CD4-positive, alpha-beta memory T cell (primary cell): ENCODE data around the gene PIP5K1C. TPM values are rescaled to one million over a fixed set of nuclear protein-coding genes. Genes with fewer than 3 reads are reported as not detected.
A peak's percentile ranks its signal among the peaks of the same experiment; 100 is the strongest.

Experiments used
- CTCF ChIA-PET: fragments of 350-600 bp; sonication (Branson Sonifier 250); formaldehyde crosslinking; loops from one replicate; lab custom pipeline; 2021; ENCODE audit warnings: inconsistent platforms; ENCODE audit not compliant: partially characterized antibody; lab: Charles Lee
- POLR2A ChIA-PET: fragments of 350-600 bp; sonication (Branson Sonifier 250); formaldehyde crosslinking; loops from one replicate; lab custom pipeline; 2021; ENCODE audit not compliant: partially characterized antibody; lab: Charles Lee
- DNase-seq, 5 donors: peaks; one replicate each; pipeline versions ENCODE4 v3.0.0 to v3.0.0-alpha.2; 2020 to 2022; ENCODE audit warnings: mixed read lengths in 1 of 5
- H3K27ac ChIP-seq: one replicate; pipeline ENCODE4 v1.7.0; 2013; ENCODE audit warnings: low read depth, low read length
- H3K27me3 ChIP-seq: 2 replicates; pipeline ENCODE4 v1.7.0; 2013; ENCODE audit warnings: mild to moderate bottlenecking, low read length, moderate library complexity; ENCODE audit not compliant: insufficient read depth
- H3K36me3 ChIP-seq: 2 replicates; pipeline ENCODE4 v1.7.0; 2013; ENCODE audit warnings: mild to moderate bottlenecking, low read length, moderate library complexity; ENCODE audit not compliant: insufficient read depth
- H3K4me1 ChIP-seq: 2 replicates; pipeline ENCODE4 v1.7.0; 2013; ENCODE audit warnings: mild to moderate bottlenecking, low read length, moderate library complexity; ENCODE audit not compliant: insufficient read depth
- H3K4me3 ChIP-seq, 2 donors: one replicate each; pipeline ENCODE4 v1.7.0; 2013; ENCODE audit warnings: low read length in 2 of 2, mild to moderate bottlenecking in 1 of 2
- H3K9me3 ChIP-seq, 2 donors: one replicate each; pipeline ENCODE4 v1.7.0; 2013; ENCODE audit warnings: low read length in 2 of 2, control low read depth in 1 of 2; ENCODE audit not compliant: control insufficient read depth in 1 of 2
- H3K27ac Mint-ChIP-seq, 7 donors: one replicate each; pipeline ENCODE4 v1.8.0; 2020 to 2021; ENCODE audit warnings: mixed read lengths in 7 of 7, mild to moderate bottlenecking in 6 of 7, inconsistent platforms in 3 of 7, moderate library complexity in 3 of 7
- H3K27me3 Mint-ChIP-seq, 2 donors: one replicate each; pipeline ENCODE4 v1.8.0; 2020 to 2021; ENCODE audit warnings: mixed read lengths in 2 of 2
- H3K36me3 Mint-ChIP-seq, 2 donors: one replicate each; pipeline ENCODE4 v1.8.0; 2020 to 2021; ENCODE audit warnings: mixed read lengths in 2 of 2, inconsistent platforms in 1 of 2, mild to moderate bottlenecking in 1 of 2
- H3K4me1 Mint-ChIP-seq, 4 donors: one replicate each; pipeline ENCODE4 v1.8.0; 2020 to 2021; ENCODE audit warnings: mixed read lengths in 4 of 4, mild to moderate bottlenecking in 1 of 4
- H3K4me3 Mint-ChIP-seq, 8 donors: one replicate each; pipeline ENCODE4 v1.8.0; 2020 to 2021; ENCODE audit warnings: mixed read lengths in 8 of 8, mild to moderate bottlenecking in 7 of 8, moderate library complexity in 6 of 8, inconsistent platforms in 3 of 8
- H3K9me3 Mint-ChIP-seq, 8 donors: one replicate each; pipeline ENCODE4 v1.8.0; 2020 to 2021; ENCODE audit warnings: mixed read lengths in 8 of 8, mild to moderate bottlenecking in 5 of 8, inconsistent platforms in 3 of 8, moderate library complexity in 1 of 8
- intact Hi-C: fragments of 100-400 bp; cut with micrococcal nuclease; formaldehyde crosslinking; loops from one replicate; pipeline ENCODE4 v1.15.1; 2023
- polyA plus RNA-seq, 2 donors: library from polyadenylated mRNA; unstranded; fragments of 300-500 nt; fragmentation: Illumina TruSeq; gene quantifications; one replicate each; pipeline ENCODE4 v1.2.3, GENCODE V29; 2021
- total RNA-seq, 2 experiments: library from RNA; stranded (reverse); gene quantifications; one replicate each; pipeline ENCODE4 v1.2.3, GENCODE V29; 2021

Gene PIP5K1C
- total and polyA plus RNA-seq, 4 experiments from 2014 or later = 1.7 to 29.7 (median 23.7) TPM

- no peak for DNase-seq
- no peaks in the 10 kb centered on the region for H3K27me3 Mint-ChIP-seq
- Histone ChIP-seq H3K36me3 (no peaks in the 10 kb centered on the region), H3K4me1 (no peaks in the 10 kb centered on the region), H3K4me3 (no peak overlapping the region), H3K27me3 (no peaks in the 10 kb centered on the region), H3K9me3 (no peaks in the 10 kb centered on the region), H3K27ac (no peak overlapping the region)
- H3K36me3 Mint-ChIP-seq = peaks cover 10 to 11% of the 10 kb centered on the region in 2 donors
- ChIA-PET POLR2A (no interaction called here), CTCF (no interaction called here)
- H3K4me1 Mint-ChIP-seq = peaks cover 1 to 10% (median 5%) of the 10 kb centered on the region in 4 donors
- H3K27ac Mint-ChIP-seq = no peak overlapping the region
- intact Hi-C loops = no loop called here
- peaks cover 0 to 2% (median 0%) of the 10 kb centered on the region in 8 donors for H3K9me3 Mint-ChIP-seq
- no peak overlapping the region for H3K4me3 Mint-ChIP-seq
Measured at GRCh38 chr19:3612901-3613741, 87.1 kb downstream of the PIP5K1C start.

- POLR2A ChIA-PET = no interaction called here
- H3K36me3 Mint-ChIP-seq = peaks cover 10 to 11% of the 10 kb centered on the region in 2 donors
- DNase-seq = no peak
- H3K27ac Mint-ChIP-seq = no peak overlapping the region
- Histone ChIP-seq H3K9me3 (no peaks in the 10 kb centered on the region), H3K36me3 (no peaks in the 10 kb centered on the region), H3K4me1 (no peaks in the 10 kb centered on the region), H3K4me3 (no peak overlapping the region), H3K27me3 (no peaks in the 10 kb centered on the region), H3K27ac (no peak overlapping the region)
- peaks cover 2 to 15% (median 4%) of the 10 kb centered on the region in 4 donors for H3K4me1 Mint-ChIP-seq
- intact Hi-C loops = no loop called here
- no peak overlapping the region for H3K4me3 Mint-ChIP-seq
- H3K27me3 Mint-ChIP-seq = peaks cover 0 to 3% of the 10 kb centered on the region in 2 donors
- CTCF ChIA-PET = no interaction called here
- peaks cover 0 to 2% (median 0%) of the 10 kb centered on the region in 8 donors for H3K9me3 Mint-ChIP-seq
Measured at GRCh38 chr19:3612330-3612729, 87.9 kb downstream of the PIP5K1C start.

GRCh38 chr19:3611841-3612240 lies 88.4 kb downstream of the PIP5K1C start:
- no peaks in the 10 kb centered on the region for H3K4me1 ChIP-seq
- H3K27ac Mint-ChIP-seq = no peak overlapping the region
- H3K4me3 Mint-ChIP-seq = peak overlapping the region in 1 of 8 donors; percentile 15
- peaks cover 0 to 15% (median 4%) of the 10 kb centered on the region in 4 donors for H3K4me1 Mint-ChIP-seq
- ChIA-PET CTCF (no interaction called here), POLR2A (no interaction called here)
- H3K27ac ChIP-seq = no peak overlapping the region
- peaks cover 0 to 3% of the 10 kb centered on the region in 2 donors for H3K27me3 Mint-ChIP-seq
- peaks cover 10 to 11% of the 10 kb centered on the region in 2 donors for H3K36me3 Mint-ChIP-seq
- no peak for DNase-seq
- H3K9me3 Mint-ChIP-seq = no peaks in the 10 kb centered on the region
- H3K4me3 ChIP-seq = no peak overlapping the region
- H3K27me3 ChIP-seq = no peaks in the 10 kb centered on the region
- intact Hi-C loops = no loop called here
- no peaks in the 10 kb centered on the region for H3K36me3 ChIP-seq
- no peaks in the 10 kb centered on the region for H3K9me3 ChIP-seq

- CTCF ChIA-PET = no interaction called here
- intact Hi-C loops = no loop called here
- H3K4me1 Mint-ChIP-seq = peaks cover 0 to 15% (median 4%) of the 10 kb centered on the region in 4 donors
- H3K9me3 Mint-ChIP-seq = no peaks in the 10 kb centered on the region
- H3K4me3 Mint-ChIP-seq = no peak overlapping the region
- Histone ChIP-seq H3K27me3 (no peaks in the 10 kb centered on the region), H3K4me3 (no peak overlapping the region), H3K9me3 (no peaks in the 10 kb centered on the region), H3K36me3 (no peaks in the 10 kb centered on the region), H3K27ac (no peak overlapping the region), H3K4me1 (peaks cover 7% of the 10 kb centered on the region)
- H3K27me3 Mint-ChIP-seq = peaks cover 0 to 3% of the 10 kb centered on the region in 2 donors
- POLR2A ChIA-PET = no interaction called here
- peak overlapping the region in 1 of 7 donors; percentile 68 for H3K27ac Mint-ChIP-seq
- H3K36me3 Mint-ChIP-seq = peaks cover 10 to 11% of the 10 kb centered on the region in 2 donors
- DNase-seq = no peak
Measured at GRCh38 chr19:3610745-3611717, 89.2 kb downstream of the PIP5K1C start.

GRCh38 chr19:3609779-3610719 lies 90.2 kb downstream of the PIP5K1C start:
- CTCF ChIA-PET = interaction anchor here (1.4 kb wide), 1 partner anchor 9 kb away, joined by 3 read pairs; no protein-coding TSS in a partner anchor
- no peak for DNase-seq
- intact Hi-C loops = no loop called here

GRCh38 chr19:3608750-3609322 lies 91.4 kb downstream of the PIP5K1C start:
- Mint-ChIP-seq H3K36me3 (peaks cover 8 to 10% of the 10 kb centered on the region in 2 donors), H3K9me3 (no peaks in the 10 kb centered on the region), H3K27me3 (peaks cover 0 to 3% of the 10 kb centered on the region in 2 donors), H3K4me3 (no peak overlapping the region), H3K4me1 (peaks cover 0 to 15% (median 4%) of the 10 kb centered on the region in 4 donors), H3K27ac (no peak overlapping the region)
- POLR2A ChIA-PET = interaction anchor here (0.9 to 1.0 kb wide), 2 partner anchors 52 to 63 kb away, joined by 3 to 4 read pairs; no protein-coding TSS in a partner anchor
- CTCF ChIA-PET = interaction anchor here (1.2 to 1.5 kb wide), 3 partner anchors 10 to 23 kb away, joined by 3 to 4 read pairs (median 3); no protein-coding TSS in a partner anchor
- Histone ChIP-seq H3K27ac (no peak overlapping the region), H3K9me3 (no peaks in the 10 kb centered on the region), H3K4me3 (no peak overlapping the region), H3K4me1 (peaks cover 26% of the 10 kb centered on the region), H3K27me3 (no peaks in the 10 kb centered on the region), H3K36me3 (no peaks in the 10 kb centered on the region)
- DNase-seq = no peak
- intact Hi-C loops = no loop called here

More at GRCh38 chr19:3609779-3610719, 90.2 kb downstream of the PIP5K1C start:
- Histone ChIP-seq H3K27me3 (no peaks in the 10 kb centered on the region), H3K4me3 (no peak overlapping the region), H3K27ac (no peak overlapping the region), H3K4me1 (peaks cover 17% of the 10 kb centered on the region), H3K9me3 (no peaks in the 10 kb centered on the region), H3K36me3 (no peaks in the 10 kb centered on the region)
- peaks cover 8 to 10% of the 10 kb centered on the region in 2 donors for H3K36me3 Mint-ChIP-seq
- H3K4me3 Mint-ChIP-seq = no peak overlapping the region
- H3K9me3 Mint-ChIP-seq = no peaks in the 10 kb centered on the region
- POLR2A ChIA-PET = interaction anchor here (0.9 to 1.0 kb wide), 2 partner anchors 54 to 64 kb away, joined by 3 to 4 read pairs; no protein-coding TSS in a partner anchor
- H3K4me1 Mint-ChIP-seq = peaks cover 0 to 15% (median 4%) of the 10 kb centered on the region in 4 donors
- peaks cover 0 to 3% of the 10 kb centered on the region in 2 donors for H3K27me3 Mint-ChIP-seq
- no peak overlapping the region for H3K27ac Mint-ChIP-seq
